Left hindlimb (tissue), 1 donor: ENCODE results near the gene LNPK.
"Not testable (repeated sequence)": the region's sequence is repeated elsewhere in the genome, so short reads cannot be mapped to it uniquely, and the experiment has no call there.

Experiments used
- DNase-seq: peaks from one replicate; pipeline ENCODE4 v3.0.0-alpha.2; 2018

LNPK gene, protein sequence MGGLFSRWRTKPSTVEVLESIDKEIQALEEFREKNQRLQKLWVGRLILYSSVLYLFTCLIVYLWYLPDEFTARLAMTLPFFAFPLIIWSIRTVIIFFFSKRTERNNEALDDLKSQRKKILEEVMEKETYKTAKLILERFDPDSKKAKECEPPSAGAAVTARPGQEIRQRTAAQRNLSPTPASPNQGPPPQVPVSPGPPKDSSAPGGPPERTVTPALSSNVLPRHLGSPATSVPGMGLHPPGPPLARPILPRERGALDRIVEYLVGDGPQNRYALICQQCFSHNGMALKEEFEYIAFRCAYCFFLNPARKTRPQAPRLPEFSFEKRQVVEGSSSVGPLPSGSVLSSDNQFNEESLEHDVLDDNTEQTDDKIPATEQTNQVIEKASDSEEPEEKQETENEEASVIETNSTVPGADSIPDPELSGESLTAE

DNA sequence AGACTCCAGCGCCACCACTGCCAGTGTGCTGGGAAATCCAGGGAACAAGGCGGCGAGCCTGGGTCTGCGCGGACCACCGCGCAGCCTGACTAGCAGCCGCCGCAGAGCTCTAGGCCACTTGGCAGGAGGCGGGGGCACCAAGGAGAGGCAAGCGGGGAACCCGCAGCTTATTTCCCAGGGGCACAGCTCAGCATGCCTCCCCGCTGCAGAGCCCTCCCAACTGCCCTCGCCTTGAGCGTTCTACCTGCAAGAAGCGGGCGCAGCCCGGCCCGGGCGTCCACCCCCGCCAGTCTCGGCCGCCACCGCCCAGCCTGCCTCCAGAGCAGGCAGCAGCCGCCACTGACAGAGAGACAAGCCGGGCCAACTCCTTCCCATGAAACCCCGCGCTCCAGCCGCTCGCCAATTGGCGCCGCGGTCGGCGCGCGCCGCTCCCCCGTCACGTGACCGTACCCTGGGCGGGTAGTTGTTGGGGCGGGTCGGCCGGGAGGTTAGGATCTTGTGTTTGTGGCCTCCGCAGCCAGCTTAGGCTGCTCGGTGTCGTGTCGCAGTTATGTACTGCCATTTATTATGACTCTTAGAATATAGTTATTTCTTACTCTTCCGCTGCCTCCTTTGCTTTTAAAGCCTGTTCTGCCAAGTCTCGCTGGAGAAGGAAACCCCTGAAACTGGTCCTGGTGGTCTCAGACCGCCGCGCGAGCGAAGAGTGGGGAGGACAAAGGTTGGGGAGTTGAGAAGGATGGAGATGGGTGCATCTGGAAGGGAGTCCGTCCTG is at the start of gene LNPK:
TSS of gene LNPK (minus strand) at position 352 of the 772 bp plus-strand sequence. CDS start 6,683 bp downstream, outside the sequence.
- DNase-seq = peak; percentile 96

DNA sequence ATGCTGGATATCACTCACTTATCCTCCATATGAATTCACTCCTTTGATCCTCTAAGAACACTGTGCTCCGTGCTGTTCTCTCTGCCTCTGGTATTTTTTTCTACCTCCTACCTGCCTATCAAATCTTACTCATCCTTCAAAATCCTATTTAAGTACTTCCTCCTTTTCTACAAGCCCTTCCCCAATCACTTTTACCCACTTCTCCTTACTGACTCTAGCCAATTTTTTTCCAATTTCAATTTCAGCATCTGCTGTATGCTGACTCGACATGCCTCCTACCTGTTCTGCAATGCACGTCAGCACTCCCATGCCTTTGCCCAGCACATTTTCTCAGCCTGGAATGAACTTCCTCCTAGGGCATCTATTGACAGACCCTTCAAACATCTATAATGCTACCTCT is 37.3 kb upstream of the LNPK start:
- DNase-seq = no peak

DNA sequence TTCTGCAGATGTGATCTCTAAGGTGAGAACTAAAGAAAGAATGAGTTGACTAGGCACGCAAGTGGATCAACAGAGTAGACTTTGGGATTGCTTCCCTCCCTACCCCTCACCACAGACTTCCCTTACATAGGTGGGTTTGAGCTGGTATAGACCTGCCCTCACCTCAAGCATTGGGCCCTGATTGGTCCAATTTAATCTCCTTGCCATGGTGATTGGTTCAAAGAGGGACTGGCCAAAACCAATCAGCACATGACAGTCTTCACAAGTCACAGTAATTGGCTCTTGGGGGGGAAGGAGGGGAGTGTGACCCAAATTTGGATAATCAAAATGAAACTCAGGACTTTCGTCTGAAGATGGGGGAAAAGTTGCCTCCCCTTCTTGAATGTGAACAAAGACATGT is 36.6 kb upstream of the LNPK start:
- no peak for DNase-seq

DNA sequence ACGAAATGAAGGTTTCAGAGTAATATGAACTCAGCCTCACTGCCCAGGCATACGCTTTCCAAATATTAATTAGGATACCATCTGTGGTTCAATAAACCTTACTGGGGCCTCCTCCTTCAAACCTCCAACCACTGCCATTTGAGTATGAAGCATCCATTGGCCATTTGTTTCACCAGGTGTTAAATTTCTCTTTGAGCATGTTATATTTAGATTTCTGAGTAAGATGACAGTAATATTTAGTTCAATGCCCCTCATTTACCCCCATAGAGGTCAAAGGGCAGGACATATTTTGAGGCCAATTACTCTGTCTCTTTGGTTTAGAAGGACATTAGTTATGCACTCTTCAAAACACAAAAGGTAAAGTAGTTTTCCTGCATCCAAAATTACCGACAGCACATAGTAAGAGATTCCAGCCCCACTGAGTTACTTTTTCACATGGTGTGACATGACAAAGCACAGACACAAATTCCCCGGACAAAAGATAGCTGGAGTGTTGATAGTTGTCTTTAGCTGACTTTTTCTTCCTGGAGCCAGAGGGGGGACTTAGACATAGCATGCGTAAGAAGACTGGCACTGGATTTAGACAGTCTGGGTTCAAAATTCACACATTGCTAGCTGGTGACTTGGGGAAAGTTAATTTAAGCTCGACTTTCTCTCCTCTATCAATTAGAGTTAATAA is 33.1 kb upstream of the LNPK start:
- no peak for DNase-seq

DNA sequence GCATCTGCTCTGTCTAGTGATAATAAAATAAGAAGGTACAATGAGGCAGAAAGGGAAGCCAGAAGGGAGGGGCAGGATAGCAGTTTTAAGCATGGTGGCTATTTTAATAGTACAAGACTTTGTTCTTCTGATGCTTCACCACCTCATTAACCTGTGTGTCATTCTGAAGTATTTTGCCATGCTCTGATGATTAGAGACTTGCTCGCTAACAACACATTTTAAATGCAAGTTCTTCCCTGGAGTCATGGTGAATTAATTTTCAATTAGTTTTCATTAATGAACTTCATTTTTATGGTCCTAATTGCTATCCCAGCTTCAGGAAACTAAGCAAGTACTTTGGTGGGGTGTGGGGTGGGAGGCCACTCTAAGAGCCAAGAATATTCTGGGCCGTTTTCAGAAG is 25.7 kb upstream of the LNPK start:
- DNase-seq = no peak

DNA sequence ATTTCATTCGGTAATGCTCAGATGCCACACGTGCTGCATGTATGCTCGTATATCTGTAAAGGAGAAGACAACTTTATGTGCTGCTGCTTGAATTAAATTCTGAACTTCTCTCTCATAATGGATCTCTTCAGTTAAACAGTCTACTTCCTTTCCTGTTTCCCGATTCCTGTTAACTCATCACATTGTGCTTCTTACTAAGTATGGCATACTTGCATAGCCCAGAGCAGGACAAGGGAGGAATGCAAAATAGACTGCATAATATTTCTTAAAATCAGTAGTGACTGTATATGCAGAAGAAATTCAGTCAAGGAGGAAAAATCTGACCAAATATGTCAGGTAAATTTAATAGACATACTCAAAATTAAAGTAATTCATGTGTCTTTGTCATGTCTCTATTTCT is 23.9 kb upstream of the LNPK start:
- DNase-seq = no peak

DNA sequence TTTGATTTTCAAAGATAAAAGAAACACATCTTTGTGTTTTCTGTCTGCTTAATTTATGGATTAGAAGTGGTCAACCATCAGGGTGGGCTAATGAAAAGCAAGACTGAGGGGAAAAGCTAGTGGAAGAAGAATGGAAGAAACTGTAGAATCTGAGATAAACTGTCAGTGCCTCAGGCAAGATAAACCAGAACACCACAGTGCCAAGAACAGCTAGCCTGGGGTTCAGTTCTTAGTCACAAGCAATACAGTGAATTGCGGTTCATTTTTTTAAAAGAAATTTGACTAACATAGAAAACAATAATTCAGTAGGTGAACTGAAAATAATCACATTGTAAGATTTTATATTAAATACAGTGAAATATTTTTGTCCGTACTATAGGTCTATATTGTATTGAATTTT is 22.0 kb upstream of the LNPK start:
- no peak for DNase-seq

DNA sequence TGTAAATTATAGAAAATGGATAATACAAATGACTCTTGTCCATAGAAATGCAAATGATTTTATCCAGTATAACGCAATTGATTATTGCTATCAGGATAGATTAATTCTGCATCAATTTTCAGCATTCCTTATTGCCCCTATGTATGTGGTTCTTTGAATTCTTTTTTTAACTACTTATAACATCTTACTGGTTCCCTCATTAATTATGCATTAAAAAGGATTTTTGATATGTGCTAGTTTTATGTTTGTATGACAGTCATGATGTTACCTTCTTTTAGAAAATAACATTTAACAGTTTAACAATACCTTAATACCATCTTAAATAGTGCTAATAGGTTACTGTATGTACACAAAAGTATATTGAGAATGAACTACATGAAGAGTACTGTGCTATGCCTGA is 20.0 kb upstream of the LNPK start:
- no peak for DNase-seq

DNA sequence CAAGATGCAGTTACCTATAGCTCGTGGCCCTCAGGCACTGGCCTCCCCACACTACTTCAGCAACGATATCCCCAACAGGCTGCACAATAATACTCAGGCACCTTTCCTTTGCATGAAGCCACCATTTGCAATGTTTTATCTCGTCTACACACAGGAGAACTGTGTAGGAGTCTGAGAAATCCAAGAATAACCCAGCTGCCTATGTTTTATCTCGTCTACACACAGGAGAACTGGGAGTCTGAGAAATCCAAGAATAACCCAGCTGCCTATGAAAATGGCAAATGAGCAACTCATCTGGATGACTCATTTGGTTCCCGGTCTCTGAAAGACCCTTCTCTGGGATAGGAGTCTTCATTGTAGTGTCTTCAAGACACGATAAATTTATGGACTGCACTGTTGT is 18.3 kb upstream of the LNPK start:
- DNase-seq = no peak

DNA sequence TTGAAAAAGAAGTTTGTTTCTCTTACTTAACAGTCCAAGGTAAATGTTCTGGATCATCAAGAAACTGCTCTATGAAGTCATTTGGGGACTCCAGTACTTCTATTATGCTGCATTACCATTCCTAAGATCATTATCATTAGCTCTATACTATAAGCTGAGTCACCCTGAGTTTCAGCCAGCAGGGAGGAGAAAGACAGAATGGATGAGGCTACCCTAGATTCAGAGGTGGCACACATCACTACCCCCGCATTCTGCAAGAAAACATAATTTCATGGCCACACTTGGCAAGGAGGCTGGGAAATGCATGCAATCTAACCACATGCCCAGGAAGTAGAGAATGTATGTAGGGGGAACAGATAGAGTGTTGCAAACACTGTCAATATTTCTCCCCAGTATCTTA is 16.6 kb upstream of the LNPK start:
- no peak for DNase-seq

DNA sequence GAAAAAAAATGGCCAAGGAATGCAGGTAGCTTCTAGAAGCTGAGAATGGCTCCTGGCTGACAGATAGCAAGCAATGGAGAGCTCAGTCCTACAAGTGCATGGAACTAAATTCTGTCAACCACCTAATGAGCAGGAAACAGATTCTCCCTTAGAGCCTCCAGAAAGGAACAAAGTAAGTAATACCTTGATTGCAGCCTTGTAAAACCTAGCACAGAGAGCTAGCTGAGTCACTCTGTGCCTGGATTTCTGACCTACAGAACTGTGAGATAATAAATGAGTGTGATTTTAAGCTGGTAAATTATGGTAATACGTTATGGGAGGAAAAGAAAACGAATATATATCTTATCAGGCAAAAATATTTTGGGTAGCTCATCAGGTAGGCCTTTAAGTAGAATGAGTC is 7.4 kb upstream of the LNPK start:
- DNase-seq = no peak

DNA sequence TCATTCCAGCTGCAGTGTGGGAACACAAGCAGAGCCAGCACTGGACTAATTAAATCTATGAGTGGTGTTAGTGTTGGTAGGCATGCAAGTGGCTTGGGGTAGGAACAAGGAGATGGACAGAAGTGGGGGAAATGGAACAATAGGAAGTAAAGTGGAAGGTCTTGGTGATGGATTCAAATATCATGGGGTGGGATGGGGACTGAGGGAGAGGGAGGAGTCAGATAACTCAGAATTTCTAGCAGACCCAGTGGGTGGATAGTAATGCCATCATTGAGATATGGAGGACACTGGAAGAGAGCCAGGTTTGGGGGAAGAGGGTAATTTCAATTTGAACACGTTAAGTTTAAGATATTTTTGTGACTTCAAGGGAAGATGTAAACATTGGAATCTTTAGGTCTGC is 2.9 kb upstream of the LNPK start:
- DNase-seq = no peak

DNA sequence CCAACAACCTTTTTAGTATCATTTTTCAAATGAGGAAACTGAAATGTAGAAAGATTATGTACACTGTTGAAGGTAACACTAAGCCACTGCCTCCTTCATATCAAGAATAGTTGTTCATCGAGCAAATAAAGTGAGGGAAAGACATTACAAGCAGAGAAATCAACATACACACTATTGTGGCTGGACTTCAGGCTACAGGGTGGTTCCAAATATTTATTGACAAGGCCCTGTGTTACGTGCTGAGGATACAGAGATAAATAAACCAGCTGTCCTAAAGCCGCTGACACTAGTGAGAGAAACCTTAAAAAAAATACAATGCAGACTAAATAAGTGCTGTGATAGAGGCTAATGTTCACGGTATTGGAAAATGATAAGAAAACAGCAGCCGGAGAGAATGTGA is 1.9 kb upstream of the LNPK start:
- DNase-seq = no peak

DNA sequence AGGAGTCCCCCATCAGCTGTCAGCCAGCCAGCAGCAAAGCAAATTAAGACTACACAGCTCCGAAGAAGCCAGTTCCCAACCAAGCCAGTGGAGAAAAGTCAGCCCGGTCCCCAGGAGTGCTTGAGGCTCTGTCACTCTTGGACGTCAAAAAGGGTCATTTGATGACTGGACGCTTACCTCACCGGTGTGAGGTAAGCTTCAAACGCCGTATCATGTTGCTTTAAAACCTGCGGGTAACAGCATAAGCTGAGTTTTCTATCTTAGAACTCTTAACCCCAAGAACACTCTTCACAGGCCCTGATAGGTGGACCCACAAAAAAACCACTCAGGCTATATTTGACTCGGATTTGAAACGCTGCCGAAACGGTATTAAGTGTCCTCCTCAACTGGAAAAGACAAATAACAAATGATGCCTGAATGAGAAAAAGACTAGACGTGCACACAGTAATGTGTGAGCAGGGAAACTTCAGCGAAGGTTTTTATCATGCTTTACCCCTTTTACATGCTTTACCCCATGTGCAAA is 682 bp upstream of the LNPK start:
- no peak for DNase-seq

DNA sequence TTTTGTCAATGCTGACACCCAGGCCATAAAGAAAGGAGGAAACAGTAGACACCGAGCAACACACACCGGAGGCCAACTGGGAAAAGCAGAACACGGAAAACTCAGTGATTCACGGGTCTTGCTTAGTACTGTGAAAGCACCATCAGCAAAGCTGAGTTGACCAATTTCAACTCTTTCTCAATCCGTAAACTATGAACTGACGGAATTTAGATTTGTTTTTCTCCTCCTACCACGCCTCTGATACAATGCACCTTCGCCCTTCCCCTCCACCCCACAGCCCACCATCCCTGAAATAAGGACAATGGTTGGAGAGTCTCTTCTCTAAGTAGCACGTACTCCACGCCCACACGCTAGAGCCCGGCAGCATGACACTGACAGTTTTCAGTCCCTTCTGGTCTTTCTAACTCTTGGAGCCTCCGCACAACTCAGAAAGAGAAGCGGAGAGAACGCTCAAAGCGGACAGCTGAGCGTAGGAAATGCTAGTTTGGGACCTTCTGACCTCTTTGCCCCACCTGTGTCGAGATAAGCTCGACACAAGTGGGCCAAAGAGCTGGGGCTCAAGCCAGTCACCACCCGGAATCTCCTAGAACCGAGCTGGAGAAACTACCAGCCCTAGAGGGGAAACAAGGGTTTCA is 669 bp downstream of the LNPK start:
- peak; percentile 64 for DNase-seq

DNA sequence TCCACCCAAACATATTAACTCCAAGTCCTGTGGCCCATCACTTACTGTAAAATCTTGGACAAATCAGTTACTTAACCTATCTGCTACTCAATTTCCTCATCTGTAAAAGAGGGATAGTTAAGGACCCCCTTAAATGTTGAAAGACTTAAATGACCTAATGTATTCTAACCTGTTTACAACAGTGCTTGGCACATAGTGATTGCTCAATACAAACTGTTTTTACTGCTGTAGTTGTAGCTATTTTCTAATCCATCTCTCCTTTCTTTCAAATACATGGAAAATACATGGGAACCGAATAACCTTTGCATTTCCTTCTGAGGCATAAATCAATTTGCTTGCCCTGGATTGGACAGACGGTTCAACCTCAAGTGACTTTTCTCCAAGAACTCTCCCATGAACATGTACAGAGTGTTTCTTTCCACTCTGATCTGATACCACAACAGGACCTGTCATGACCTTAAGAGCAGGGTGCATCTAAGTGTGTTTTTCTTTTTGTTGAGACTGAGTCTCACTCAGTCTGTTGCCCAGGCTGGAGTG is 2.7 kb downstream of the LNPK start:
- DNase-seq = no peak

DNA sequence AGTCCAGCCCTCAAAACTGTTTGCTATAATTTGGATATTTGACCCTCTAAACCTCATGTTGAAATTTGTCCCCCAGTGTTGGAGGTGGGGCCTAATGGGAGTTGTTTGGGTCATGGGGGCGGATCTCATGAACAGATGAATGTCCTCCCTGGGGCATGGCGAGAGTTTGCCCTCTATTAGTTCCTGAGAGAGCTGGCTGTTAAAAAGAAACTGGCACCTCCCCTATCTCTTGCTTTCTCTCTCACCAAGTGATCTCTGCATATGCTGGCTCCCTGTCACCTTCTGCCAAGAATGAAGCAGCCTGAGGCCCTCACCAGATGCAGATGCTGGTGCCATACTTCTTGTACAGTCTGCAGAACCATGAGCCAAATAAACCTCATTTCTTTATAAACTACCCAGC is 12.0 kb downstream of the LNPK start:
- no peak for DNase-seq

DNA sequence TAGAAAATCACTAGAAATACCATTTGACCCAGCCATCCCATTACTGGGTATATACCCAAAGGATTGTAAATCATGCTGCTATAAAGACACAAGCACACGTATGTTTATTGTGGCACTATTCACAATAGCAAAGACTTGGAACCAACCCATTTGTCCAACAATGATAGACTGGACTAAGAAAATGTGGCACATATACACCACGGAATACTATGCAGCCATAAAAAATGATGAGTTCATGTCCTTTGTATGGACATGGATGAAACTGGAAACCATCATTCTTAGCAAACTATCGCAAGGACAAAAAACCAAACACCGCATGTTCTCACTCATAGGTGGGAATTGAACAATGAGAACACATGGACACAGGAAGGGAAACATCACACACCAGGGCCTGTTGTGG is 14.9 kb downstream of the LNPK start:
- not testable (repeated sequence) for DNase-seq

DNA sequence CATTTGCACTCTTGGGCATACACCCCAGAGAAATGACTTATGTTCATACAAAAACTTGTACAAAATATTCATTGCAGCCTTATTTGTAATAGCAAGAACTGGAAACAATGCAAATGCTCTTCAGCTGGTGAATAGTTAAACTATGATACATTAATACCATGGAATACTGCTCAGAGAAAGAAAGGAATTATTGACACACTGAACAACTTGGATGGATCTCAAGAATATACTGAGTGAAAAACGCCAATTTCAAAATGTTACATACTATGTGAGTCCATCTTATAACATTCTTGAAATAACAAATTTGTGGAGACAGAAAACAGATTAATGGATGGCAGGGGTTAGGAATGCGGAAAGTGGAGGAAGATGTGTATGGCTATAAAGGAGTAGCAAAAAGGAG is 17.2 kb downstream of the LNPK start:
- DNase-seq = no peak

DNA sequence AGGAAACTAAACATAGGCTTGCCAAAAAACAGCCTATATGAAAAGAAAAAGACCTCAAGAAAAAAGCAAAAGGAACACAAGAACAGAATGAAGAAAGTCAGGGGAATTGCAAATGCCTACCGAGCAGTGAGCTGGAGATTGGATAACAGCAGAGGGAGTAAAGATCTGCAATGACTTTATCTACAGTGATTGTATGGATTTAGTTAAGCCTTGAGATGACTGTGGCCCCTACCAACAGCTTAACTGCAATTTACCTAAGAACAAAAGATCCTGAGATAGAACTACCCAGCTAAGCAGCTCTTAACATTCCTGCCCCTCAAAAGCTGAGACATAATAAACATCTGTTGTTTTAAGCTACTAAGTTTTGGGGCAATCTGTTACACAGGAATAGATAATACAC is 20.5 kb downstream of the LNPK start:
- DNase-seq = no peak

DNA sequence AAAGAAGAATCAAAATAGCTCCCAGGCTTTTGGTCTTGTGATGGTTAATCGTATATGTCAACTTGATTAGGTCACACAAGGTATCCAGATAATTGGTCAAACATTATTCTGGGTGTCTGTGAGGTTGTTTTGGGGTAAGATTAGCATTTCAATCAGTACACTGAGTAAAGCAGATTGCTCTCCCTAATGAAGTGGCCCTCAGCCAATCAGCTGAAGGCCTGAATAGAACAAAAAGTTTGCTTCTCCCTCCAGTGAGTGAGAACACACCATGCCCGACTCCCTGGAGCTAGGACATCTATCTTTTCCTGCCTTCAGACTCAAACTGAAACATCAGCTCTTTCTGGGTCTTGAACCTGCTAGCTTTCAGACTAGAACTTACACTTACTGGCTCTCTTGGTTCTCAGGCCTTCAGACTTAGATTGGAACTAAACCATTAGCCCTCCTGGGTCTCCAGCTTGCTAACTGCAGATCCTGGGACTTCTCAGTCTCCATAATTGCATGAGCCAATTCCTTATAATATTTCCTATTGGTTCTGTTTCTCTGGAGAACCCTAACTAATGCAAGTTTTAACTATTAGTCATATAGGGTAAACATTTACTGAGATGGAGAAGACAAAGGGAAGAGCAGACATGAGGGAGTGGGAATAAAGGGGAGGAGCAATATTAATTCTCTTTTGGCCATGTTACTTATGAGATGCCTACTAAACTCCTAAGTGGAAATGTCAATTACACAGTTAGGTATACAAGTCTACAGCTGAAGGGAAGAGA is 25.5 kb downstream of the LNPK start:
- no peak for DNase-seq

DNA sequence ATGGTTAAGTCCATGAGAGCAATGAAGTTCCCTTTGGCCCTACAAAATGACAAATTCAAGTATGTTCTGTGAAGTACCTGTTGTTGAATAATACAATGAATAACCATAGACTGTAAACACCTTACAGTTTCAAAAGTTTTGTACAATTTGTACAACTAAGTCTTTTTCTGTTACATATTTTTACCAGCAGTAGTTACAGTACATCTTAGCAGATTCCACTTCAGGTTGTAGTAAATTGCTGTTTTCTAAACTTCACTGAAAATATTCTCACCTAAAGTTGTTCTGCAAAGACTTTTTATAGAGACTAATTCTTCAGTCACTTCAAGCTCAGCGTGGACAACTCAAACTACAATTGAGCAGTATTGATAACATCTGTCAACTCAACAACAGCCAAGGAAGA is 28.7 kb downstream of the LNPK start:
- no peak for DNase-seq
